GM21619 (cell line): ENCODE data around the gene PLPP7.
"Not testable (repeated sequence)": the region's sequence is repeated elsewhere in the genome, so short reads cannot be mapped to it uniquely, and the experiment has no call there.

Experiments used
- ATAC-seq: cut with Tn5 transposase; IDR thresholded peaks from one replicate; pipeline ENCODE4 v1.9.1; 2021; ENCODE audit not compliant: unreplicated experiment

The PLPP7 gene

DNA sequence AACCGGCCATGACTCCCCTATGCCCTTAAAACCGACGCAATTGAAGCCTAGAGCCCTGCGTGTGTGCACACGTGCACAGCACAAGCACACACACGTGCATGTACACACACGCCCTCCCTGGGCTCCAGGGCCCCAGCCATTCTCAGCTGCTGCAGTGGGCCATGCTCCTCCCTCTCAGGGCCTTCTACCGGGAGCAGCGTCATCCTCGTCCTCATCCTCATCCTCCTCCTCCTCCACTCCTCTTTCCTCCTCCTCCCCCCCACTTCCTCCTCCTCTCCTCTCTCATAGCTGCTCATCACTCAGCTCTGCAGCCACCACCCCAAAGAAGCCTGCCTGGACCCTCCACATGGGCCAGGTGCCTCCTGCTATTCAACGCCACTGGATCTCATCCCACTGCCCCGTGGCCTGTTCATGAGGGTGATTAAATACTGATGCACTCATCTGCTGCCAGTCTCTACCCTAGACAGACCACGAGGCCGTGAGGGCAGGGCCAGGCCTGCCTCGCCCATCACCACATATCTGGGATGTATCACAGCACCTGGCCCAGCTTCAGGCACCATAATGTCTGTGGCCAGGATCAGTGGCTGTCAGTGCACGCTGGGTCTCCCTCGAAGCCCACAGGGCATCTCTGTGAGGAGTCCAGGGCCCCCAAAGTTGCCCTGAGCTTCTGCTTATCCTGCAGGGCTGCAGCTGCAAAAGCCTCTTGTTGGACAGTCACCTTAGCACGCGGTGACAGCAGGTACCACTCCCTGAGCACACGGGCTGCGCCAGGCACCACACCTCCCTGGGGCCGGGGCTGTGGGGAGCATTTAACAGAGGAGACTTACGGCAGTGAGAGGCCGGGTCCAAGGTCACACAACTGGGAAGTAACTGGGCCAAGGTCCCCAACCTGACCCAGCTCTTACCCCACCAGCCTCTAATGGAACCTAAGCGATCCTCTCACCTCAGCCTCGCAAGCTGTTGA lies 23.0 kb upstream of the PLPP7 start:
- no peak for ATAC-seq

DNA sequence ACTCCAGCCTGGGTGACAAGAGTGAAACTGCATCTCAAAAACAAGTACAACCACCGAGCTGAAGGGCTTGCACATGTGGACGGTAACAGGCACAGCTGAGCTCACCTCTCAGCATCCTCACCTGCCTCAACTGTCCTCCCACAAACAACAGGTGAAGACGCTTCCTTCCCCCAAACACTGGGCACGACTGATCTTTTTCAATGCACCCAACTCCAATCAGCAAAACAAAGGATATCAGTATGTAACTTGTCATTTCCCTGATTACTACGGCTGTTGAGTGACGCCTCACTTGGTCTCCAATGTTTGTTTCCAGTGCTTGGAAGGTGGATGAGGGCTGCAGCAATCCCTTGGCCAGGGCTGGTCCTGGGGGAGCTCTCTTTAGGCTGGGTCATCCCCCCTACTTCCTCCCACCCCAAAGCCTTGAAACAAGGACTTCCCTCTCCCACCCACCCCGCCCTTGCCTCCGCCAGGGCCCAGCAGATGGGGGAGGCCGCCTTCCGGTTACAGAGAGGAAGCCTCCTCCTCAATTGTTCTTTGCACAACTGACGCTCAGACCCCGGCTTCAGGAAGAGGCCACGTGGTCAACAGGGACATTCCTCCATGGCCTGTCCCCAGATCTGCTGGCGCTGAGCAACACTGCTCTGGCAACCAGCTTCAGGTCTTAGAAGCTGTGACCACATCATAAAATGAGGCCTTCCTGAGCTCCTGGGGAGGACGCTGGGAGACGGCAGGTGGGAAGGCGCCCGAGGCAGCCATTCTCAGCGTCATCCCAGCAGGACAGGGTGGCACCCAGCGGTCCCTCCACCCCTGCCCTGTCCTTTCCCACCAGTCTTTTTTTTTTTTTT lies 19.1 kb upstream of the PLPP7 start:
- no peak for ATAC-seq

DNA sequence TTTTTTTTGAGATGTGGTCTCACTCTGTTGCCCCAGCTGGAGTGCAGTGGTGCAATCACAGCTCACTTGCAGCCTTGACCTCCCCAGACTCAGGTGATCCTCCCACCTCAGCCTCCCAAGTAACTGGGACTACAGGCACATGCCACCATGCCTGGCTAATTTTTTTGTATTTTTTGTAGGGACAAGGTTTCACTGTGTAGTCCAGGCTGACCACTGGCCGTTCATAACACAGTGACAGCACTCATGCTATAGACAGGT lies 18.6 kb upstream of the PLPP7 start:
- ATAC-seq = not testable (repeated sequence)

DNA sequence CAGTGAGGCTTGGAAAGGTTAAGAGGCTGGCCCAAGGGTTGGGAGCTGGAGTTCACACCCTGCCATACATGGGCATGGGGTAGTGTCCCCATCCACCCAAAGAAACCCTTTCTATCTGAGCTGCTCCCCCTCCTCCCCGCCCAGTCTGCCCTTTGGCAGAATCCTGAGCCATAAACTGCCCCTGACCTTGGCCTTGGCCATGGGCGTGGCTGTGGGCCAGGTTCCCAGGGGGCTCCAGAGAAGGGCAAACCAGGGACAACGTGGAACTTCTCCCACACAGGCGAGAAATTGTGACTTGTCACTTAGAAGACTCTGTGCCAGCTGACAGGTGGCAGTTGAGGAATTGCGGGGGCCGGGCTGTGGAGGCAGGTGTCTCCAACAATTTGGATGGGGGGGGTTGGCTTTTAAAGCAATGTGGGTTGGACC lies 18.0 kb upstream of the PLPP7 start:
- ATAC-seq = no peak

DNA sequence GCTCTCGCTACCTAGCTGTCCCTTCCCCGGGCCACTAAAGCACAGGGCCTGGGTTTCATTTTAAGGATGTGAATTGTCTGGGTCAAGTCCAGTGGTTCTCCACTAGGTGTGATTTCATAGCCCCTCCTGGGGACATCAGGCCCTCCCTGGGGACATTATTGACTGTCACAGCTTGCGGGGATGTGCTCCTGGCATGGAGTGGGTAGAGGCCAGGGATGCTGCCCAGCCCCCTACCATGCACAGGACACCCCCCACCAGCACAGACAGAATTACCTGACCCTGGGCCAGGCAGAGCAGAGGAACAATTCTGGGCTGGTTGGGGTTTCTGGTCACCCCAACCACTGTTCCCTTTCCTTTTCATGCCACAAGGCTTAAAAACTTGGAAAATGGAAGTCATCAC lies 17.3 kb upstream of the PLPP7 start:
- ATAC-seq = no peak

DNA sequence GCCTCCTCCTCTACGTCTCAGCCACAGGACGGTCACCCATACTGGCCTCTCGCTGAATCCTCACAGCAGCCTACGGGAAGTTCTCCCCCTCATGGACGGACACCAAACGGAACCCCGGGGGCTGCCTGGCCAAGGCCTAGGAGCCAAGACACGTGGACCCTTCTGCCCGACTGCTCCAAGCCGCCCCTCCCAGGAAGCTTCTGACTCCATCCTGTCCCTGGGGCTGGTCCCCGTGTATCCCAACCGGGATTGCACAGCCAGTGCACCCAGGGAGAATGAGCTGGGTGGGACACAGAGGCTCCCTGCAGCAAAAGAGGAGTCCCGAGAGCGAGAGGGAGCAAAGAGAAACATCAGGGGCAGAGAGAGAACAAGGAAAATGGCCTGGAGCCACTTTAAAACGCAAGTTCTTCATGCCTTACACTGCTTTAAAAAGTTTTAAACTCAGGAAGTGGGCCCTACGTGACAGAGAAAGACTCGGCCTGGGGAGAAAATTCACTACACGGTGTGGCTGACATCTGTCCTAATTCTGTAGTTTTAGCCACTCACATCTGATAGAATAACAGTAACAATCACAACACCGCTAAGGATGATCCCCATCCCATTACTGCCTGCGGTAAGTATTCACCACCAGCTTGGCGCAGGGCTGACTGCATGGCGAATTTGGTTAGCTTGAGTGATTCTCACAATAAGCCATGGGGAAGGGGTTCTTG lies 16.2 kb upstream of the PLPP7 start:
- ATAC-seq = no peak

DNA sequence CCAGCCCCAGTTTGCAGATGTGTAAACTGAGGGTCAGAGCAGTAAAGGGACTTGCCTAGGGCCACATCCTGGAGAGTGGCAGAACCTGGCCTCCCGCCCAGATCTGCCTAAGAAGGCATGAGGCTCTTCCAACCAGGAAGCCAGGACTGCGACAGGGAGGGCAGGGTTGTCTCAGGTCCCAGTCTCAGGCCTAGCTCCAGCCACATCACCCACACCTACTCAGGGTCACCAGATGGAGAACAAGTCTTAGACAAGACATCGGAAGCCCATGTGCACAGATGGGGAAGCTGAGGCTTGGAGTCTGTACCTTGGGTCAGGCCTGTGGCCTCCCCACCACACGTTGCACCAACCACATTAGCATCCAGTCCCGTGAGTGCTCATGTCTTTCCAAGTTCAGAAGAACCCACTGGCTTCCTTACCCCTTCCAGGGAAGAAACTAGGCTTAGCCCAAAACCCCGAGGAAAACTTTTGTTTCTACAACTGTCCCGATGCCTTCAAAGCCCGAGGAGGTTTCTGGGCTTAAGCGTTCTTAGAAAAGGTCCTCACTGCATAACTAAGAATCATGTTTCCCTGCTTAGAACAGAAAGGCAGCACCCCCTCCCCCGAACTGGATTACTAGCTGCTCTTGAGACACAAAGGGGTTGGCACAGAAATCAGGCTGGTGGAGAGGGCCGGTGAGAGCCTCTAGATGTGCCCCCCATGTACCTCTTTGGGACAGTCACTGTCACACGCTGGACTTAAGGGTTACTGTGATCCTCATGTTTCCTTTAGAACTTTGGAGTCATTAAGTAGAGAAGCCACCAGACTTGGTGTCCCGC lies 15.5 kb upstream of the PLPP7 start:
- no peak for ATAC-seq

DNA sequence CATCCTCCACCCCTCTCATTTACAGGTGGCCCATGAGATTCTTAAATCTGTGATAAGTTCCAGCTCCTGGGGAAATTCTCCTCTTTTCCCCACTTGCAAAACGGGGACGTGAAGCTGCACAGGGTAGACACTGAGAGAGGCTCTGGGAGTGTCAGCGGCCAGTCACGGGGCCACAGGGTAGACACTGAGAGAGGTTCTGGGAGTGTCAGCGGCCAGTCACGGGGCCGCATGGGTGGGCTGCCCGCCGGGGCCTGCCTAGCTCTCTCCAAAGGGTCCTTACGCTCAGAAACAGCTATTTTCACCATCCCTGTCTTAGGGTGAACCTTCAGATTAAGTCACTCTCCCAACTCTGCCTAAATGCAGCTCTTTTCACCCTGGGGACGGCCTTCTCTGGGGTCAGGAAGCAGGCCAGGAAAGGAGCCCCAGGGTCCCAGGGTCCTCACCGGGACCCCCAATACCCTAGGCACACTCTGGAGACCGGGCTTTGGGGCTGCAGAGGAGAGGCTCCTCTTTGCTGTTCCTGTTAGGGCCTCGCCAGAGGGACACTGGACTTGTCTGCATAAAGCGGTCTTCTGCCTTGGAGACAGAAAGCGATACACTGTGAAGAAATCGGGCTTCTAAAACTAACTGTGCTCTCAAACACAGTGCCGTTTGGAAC lies 14.7 kb upstream of the PLPP7 start:
- no peak for ATAC-seq

DNA sequence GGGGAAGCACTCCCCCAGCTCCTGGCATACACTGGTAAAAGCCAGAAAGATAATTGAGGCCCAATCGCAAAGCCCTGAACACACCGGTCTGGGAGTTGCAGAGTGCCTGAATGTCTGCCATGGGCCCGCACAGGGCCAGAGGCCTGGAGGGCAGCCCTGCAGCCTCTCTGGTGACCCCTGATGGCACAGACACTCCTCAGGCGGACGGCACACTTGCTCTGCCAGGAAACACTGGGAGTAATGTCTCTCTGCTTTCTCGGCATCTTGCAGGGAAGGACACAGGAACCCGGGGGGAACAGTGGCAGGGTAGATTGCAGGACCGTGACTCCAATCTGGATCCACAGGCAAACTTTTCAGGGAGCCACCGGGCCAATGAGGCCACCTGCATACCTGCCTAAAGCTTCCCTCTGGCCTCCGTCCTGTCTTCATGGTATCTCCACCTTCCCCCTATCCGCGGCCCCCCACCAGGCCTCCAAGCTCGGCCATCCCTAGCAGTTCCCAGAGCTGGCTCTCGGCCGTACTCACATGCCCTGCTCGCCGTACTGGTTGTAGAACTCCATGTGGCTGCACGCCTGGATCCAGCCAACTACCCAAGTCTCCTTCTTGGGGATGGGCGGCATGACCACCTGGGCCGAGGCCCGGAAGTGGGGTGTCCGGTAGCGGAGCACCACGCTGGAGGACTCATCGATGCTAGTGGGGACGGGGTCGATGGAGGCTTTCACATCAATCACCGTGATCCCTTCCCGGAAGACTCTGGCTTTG lies 14.0 kb upstream of the PLPP7 start:
- ATAC-seq = no peak

DNA sequence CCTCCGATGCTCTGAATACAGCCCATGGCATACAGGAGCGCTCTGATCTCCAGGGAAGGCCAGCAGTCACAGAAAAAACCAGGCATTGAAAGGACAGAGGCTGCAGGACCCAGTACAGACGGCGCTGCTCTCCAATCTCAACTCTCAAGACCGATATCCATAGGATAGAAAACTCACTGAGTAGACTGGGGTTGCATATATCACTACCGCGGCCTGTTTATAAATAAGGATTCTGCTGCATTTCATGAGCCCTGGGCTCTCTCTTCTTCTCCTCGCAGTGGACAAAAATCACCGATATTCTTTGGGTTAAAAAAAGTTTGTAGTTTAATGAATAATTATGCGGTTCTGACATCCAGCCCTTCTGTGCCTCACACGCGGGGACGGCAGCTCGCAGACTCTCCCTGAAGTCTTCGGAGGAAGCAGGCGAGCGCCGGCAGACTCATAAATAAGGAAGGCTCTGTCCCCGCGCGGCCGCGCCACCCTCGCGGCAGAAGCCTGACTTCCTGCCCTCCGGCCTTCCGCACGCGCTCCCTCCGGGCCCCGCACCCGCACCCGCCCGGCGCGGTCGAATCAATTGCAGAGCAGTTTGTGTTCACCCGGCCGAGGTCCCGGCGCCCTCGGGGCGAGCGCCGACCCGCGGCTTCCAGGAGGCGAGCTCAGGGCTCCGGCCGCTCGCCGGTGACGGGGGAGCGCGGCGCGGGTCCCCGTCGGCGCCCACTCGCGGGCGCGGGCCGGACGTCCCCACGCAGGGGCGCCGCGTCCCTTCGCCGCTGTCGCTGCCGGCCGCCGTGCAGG lies 13.2 kb upstream of the PLPP7 start, which contains the start of gene FAM78A:
Gene FAM78A, minus strand, starts transcription at position 417 of the 795 bp plus-strand sequence. Its CDS starts 331 bp downstream, at position 86.
- ATAC-seq = no peak

DNA sequence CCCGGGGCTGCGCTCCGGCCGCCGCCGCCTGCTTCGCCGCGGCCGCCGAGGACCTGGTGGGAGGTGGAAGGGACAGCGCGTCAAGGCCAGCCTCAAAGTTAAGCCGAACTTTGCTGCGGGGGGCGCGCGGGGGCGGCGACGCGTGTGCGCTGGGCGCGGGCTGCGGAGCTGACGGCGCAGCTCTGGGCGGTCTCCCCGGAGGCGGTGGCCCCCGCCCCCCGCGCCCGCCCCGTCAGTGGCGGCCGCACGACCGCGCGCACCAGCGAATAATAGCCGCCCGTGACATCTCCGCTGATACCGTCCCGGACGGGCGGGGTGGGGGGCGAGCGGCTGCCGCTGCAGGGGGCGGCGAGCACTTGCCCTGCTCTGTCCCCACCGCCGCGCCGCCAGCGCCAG lies 12.6 kb upstream of the PLPP7 start:
- no peak for ATAC-seq

DNA sequence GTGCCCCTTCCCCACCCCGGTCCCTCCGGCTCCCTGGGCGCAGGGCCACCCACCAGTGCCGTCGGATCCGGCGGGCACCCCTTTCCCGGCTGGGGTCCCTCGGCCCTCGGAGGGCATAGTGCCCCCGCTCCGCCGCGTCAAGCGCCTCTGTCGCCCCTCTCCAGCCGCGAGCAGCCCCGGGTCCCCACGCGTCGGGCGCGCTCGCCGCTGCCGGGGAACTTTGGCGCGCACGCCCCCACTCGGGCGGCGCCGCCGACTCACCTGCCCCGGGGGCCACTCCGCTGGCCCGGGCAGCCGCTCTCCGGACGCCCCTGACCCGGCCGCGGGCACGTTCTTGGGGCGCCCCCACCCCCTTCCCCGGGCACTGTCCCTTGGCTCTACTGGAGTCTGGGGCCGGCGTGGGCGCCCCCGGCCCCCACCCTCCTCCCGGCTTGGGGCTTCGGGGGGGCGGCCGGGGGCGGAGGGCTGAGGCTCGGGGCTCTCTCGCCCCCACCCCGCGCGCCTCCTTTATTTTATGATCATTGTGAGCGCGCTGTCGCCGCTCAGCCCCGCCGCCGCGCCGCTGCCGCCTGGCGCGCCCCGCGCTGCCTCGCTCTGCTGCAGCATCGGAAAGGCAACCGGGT lies 12.1 kb upstream of the PLPP7 start:
- peak; percentile 10 for ATAC-seq

DNA sequence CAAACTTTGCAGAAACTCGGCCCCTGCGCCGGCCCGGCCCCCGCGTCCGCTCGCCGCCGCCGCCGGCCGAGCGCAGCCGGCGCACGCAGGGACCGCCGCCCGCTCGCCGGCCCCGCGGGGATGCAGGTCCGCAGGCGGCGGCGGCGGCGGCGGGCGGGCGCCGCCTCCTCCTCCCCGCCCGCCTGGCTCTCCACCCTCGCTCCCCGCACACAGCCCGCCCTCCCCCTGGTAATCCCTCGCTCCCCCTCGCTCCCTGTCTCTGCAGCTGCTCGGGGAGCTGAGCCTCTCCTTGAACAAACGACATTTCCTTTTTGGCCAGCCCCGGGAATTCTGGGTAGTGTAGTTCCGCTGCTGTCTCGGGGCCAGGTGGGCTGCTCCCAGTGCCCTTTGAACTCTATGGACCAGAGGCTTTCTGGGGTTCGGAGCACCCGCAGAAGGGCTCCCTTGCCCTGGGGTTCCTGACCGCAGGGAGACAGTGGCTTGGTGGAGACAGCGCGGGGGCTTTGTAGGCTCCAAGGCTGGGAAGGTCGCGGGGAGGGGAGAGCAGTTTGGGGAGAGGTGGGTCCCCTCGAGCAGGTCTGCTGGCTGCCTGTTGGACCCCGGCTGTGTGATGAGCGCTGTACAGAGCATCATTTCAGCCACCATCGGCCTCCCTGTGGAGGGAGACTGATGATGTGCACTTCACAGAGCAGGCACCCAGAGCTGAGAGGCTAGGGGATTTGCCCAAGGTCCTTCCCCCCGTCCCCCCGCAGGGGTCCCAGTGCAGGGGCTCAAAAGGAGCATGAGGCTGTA lies 11.4 kb upstream of the PLPP7 start:
- ATAC-seq = peak; percentile 33

DNA sequence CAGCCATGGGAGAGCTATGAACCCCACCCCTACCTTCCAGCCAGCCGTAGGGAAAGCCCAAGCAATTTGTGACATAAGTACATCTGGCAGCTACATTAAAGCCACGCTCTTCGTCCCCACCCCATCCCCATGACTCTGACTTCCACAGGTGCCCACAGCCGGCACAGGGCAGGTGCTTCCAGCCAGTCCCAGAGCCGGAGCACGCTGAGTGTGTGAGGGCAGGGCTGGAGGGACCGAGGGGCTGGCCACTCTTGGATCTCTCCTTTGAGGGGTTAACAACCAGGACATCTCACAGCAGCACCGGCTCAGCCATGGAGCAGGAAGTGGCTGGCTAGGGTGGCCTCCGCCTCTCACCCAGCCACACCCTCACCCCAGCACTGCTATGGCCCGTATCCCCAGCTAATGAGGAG lies 10.8 kb upstream of the PLPP7 start:
- ATAC-seq = no peak

DNA sequence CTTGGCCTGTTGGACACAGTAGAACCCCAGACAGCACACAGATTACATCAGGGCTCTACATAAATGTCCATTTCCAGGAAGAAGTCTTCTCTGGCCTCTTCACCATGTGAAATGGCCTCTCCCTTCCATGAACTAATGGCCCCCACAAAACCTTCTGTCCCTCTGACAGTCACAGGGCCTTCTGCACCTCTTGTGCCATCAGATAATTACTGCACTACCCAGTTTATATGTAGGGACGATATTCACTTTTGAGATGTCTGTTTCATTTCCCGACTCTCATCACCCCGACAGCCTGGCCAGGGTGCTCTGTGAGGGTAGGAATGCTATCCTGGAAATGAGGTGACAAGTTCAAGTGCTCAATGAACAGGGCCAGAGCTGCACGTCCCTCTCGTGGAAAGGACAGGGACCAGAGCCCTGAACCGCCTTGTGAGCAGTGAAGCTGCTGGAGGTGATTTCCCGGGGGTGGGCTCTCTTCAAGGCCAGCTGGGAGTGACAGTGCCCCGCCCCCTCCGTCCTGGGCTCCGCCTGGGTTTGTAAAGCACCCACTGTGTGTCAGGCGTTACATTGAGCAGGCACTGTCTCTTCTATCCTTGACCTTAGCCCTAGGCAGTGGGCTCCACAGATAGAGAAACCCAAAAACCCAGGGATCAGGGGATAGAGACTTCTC lies 10.2 kb upstream of the PLPP7 start:
- no peak for ATAC-seq

DNA sequence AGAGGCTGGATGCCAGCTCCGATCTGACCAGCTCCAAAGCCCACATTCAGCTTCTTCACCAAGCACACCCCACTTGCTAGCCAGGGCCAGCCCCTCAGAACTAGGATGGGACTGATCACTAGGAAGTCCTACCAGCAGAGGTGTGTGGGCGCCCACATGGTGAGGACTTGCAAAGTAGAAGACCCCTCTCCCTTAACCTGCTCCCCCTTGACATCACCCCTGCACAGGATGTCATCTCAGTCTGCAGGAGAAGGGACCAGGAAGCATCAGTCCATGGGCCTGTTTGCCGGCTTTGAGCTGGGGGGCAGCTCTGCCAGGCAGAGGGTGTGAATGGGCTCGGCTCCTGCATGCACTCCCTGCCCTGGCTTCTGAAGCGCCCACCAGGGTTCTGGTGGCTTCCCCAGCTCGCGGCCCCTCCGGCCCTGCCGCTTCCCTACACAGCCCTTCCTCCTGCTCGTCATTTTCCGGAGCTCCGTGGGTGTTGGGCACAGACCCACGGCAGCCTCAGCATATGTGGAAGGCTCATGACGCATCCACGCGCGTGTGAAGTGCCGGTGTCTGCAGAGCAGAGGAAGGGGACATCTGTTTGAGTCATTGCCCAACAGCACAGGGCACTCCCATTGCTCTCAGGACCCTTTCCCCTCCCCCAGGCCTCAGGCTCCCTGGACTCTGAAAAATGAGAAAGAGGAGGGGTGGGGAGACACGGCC lies 9.5 kb upstream of the PLPP7 start:
- ATAC-seq = no peak
